HG02981 (cell line): Measurements from ENCODE around the gene GSG1L2.

ENCODE experiments used
- ATAC-seq: cut with Tn5 transposase; IDR thresholded peaks from one replicate; pipeline ENCODE4 v1.9.1; 2021; ENCODE audit warnings: mild to moderate bottlenecking, moderate library complexity; ENCODE audit not compliant: unreplicated experiment

Gene GSG1L2

DNA sequence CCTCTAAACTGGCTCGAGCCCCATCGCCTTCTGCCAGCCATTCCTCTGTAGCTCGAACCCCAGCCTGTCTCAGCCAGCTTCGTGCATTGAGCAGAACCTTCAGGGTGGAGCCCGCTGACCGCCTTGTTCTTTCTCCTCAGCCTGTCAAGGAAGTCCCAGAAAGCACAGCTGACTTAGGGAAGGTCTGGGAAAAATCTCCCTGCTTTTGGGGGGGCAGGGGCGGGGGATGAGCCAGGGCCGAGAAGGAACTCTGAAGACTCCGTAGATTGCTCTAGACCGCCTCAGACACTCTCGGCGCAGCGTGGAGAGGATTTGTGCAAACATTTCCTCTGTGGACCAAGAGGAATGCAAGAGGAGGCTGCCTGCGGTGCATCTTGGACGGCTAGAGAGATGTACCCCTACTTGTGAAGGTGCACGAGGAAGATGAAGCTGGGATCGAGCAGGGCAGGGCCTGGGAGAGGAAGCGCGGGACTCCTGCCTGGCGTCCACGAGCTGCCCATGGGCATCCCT is 3.8 kb upstream of the GSG1L2 start, which contains the start of gene GLP2R:
Gene GLP2R, plus strand, starts transcription at position 284 of the 510 bp plus-strand sequence. Its CDS starts 140 bp downstream, at position 424.
- ATAC-seq: no peak

DNA sequence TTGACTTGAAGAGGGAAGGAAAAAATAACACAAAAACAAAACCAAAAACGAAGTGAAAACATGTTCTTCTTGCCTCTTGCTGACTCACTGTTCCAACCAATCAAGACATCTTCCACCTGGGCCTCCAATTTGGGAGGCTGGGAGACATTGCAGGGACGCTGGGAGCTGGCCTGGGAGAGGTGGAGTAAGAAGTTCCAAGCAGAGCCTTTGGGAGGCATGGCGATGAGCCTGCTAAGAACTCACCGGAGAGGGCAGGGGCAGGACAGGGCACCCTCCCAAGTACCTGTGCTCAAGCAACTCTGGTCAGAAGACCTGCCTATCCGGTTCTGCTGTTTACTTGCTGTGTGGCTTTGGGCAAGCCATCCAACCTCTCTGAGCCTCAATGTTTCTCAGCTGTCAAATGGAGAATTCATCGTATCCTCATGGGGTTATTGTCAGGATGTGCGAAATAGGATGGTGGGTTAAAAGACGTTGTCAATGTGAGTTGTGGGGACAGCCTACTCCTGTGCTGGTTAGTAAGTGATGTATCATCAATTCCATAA is 3.0 kb upstream of the GSG1L2 start:
- ATAC-seq: no peak

GRCh38 chr17:9824094-9824493 is 2.2 kb upstream of the GSG1L2 start:
- no peak for ATAC-seq

DNA sequence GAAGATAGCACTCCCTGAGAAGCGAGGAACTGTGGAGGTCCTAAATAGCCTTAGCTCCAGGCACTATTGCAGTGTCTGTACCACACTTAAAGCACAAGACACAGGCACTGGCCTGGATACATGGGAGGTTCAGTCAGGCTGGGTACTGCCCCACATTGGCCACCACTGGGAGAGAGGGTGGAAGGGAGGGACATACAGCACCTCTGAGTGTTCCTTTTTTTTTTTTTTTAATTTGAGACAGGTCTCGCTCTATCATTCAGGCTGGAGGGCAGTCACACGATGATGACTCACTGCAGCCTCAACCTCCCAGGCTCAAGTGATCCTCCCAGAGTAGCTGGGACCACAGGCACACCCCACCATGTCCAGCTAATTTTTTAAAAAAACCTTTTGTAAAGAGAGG is 1.4 kb downstream of the GSG1L2 start:
- no peak for ATAC-seq

DNA sequence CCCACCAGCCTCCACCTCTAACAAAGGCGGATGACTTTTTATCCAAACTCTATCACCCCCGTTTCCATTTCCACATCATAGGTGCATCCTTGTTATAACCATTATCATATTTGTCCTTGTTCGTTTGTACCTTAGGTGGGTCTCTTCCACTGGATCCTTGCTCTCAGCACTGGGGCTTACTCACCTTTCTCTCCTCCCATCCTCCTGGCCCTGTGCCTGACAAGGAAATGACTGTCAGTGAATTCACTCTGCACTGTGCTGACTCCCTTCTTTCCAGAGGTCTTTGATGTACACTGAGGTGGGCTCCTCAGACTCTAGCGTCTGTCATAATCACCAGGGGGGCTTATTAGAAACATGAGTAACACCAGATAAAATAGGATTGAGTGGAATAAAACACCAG is 3.1 kb downstream of the GSG1L2 start:
- ATAC-seq: no peak

DNA sequence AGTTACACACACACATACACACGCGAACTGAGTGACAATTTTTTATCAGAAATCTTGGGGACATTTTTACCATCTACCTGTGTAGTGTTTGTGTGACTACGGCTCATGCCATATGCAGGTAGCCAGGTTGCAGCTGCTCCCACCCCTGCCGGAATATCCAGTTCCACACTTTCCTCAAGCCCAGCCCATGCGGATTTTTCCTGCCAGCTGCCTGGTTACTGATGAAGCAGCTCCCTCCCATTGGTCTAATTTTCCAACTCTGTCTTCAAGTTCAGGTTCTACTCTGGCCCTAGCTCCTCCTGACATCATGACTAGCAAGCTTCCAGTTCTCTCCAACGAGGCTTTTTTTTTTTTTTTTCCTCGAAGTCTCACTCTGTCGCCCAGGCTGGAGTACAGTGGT is 4.8 kb downstream of the GSG1L2 start:
- ATAC-seq: no peak

DNA sequence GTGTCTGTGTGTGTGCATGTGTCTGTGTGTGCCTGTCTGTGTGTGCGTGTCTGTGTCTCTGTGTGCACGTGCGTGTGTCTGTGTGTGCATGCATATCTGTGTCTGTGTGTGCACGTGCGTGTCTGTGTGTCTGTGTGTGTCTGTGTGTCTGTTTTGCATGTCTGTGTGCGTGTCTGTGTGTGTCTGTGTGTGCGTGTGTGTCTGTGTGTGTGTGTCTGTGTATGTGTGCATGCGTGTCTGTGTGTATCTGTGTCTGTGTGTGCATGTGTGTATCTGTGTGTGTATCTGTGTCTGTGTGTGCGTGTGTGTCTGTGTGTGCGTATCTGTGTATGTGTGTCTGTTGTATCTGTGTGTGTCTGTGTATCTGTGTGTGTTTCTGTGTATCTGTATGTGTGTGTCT is 5.4 kb downstream of the GSG1L2 start:
- ATAC-seq: no peak

DNA sequence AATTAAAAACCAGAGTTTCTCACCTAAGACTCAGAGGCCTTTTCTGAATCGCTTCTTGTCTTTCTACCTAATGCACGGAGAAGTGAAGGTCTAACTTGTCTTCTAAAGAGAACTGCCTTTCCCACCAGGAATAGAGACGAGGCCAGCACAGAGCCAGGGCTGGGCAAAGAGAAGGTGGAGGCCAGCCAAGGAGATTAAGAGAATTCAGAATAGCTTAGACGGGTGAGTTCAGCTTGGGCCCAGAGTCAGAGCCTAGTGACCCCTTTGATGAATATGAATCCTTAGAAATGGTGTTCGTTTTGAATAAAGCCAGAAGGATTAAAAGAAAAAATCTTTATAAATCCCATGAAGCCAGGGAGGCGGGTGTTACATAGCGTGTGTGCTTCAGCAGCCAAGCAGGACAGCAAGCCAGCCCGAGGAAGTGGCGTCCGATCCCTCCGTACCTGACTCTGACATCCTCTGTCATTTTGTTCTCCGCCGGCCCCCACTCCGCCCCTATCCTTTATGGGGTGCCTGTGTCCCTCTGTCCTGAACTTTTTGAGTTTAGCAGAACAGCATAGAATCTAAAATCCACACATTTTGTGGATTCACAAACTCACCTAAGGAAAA is 7.4 kb downstream of the GSG1L2 start:
- no peak for ATAC-seq

DNA sequence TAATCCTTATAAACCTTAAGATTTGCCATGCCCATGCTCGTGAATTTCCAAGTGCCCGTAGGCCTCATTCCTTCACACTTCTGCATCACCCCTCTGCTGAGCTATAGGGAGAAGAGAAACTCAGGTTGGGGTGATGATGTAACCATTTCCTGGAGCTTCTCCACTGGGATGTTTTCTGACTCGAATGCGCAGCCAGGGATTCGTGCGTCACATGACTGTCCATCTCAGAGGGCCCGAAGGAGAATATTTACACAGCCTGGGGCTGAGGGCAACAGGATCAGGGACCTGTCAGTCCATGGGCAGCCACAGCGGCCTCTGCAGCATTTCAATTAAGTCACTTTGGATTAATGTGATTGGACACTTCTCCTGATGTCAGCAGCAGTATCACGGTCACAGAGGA is 8.7 kb downstream of the GSG1L2 start:
- ATAC-seq: no peak

GRCh38 chr17:9811537-9811936 is 10.3 kb downstream of the GSG1L2 start:
- ATAC-seq: no peak

DNA sequence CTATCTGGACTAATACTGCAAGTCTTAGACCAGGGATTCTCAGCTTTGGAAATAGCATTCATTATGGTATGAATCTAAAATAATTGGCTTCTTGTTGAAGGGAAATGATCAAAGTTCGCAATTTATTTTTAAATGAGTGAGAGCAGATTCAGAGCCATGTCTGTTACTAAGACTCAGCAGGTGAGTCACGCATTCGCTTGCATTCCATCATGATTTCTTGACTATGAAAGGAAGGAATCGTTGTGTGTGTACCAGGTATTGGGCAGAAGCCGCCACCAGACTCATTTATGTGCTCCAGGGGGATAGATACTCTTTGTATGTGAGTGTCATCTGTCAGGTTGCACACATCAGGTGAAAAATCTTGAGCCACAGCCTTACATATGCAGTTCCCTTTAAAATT is 10.8 kb downstream of the GSG1L2 start:
- no peak for ATAC-seq

DNA sequence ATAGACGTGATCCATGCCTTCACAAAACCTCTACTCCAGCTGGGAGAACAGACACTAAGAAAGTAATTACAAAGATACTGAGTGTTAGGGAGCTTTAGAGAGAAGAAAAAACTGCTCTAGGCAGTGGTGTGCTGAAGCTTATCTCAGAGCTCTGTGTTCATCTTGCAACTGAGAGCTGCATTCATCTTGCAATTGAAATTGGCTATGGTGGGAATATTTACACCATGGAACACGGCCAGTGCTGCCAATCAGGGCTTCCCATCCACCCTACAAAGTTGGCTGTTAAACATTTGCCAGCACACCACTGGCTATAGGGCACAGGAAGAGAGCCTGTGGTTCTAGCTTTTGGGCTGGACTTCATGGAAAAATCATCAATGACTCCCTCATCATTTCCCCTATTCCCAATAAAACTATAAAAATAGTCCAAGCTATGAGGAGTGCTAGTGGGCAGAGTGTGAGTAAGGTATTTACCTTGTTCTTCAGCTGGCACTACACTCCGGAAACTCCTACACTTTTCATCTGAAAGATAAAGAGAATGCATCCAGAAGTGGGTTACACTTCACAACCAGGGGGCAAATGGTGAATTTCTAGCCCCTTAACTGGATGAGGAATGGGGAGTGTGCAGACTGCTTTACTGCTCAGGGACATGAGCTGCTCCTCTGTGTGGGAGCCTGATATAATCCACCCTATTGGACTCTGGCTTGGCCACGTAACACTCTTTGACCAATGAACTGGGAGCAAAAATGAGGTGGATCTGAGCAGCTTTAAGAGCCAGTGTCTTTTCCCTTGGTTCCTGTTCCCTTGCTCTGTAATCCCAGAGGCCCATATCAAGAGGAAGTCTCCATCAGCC is 11.6 kb downstream of the GSG1L2 start:
- ATAC-seq: no peak

- ATAC-seq: no peak
Measured at GRCh38 chr17:9809409-9809808, 12.5 kb downstream of the GSG1L2 start.

GRCh38 chr17:9806699-9807098 is 15.2 kb downstream of the GSG1L2 start:
- ATAC-seq: no peak

DNA sequence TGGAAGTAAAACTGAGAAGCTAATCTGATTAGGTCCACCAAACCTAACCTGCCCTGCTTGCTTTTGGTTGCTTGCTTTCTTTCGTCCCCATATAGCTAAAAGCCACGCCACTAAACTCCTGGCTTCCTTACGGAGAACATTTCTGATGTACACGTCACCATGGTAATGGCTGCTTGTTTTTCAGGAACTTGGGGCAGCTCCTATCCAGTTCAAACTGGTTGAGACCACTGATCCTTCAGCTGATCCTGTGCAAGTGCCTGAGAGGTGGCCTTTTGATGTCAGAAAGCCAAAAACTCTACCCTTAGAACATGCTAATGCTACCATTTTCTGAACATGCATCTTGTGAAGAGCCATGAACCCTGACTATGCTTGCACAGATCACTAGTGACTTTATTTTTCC is 16.1 kb downstream of the GSG1L2 start:
- no peak for ATAC-seq

- no peak for ATAC-seq
Measured at GRCh38 chr17:9802697-9803096, 19.2 kb downstream of the GSG1L2 start.

- no peak for ATAC-seq
Measured at GRCh38 chr17:9802294-9802693, 19.6 kb downstream of the GSG1L2 start.

DNA sequence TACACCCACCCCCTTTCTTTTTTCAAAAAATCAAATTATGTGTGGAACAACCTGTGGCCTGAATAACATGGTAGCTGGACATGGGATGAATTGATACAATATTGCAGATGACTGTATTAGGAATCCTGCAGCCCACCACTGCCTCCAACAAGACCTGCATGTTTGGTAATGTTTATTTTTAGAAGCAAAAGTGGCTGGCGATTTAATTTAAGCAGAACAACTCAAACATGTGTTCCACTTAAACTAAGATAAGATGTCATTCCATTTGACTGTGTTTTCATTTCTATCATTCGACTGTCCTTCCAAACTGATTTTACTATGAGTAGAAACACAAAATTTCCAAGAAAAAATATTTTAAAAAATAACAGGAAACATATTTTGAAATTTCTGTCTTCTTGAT is 20.4 kb downstream of the GSG1L2 start:
- ATAC-seq: no peak

- no peak for ATAC-seq
Measured at GRCh38 chr17:9798724-9799123, 23.2 kb downstream of the GSG1L2 start.

- ATAC-seq: no peak
Measured at GRCh38 chr17:9798008-9798407, 23.9 kb downstream of the GSG1L2 start.

DNA sequence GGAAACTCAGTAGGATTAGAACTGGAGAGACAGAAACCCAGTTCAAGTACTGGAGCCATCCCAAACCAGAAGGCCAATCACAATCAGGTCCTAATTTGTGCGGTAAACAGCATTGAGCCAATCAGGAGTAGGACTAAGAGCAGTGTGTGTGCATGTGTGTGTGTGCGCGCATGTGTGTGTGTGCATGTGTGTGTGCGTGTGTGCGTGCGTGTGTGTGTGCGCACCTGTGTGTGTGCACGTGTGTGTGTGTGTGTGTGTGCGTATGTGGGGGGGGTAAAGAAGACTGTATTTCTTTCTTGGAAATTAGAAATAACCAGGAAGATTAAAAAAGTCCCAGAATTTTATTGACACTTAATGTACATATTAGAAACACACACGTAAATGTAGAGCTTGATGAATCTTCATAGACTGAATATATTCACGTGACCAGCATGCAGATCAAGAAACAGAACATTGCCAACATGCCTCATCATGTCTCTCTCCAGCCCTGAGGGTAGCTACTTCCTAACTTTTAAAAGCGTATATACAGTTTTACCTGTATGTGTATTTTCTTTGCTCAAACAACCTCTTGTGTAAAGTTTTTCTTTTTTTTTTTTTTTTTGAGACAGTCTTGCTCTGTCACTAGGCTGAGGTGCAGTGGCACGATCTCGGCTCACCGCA is 29.6 kb downstream of the GSG1L2 start:
- ATAC-seq: no peak
